Heart right ventricle (tissue), 16 donors: Measurements from ENCODE around the gene FOXC1. TPM values are rescaled to one million over a fixed set of nuclear protein-coding genes. Genes with fewer than 3 reads are reported as not detected.

Source experiments
- ATAC-seq, 8 donors: fragments of 200-7000 bp; cut with Tn5 transposase; one replicate each; pipeline ENCODE4 v1.9.1; 2020; ENCODE audit warnings: mild to moderate bottlenecking in 8 of 8, moderate library complexity in 8 of 8, moderate number of reproducible peaks in 1 of 8
- DNase-seq, 2 donors: peaks; one replicate each; pipeline ENCODE4 v3.0.0-alpha.2; 2020
- H3K27ac ChIP-seq, 10 donors: fragments of 200-600 bp; sonication (generic) in 2 of 10; one replicate each; pipeline versions ENCODE4 v1.5.0 to v1.8.0; 2020 to 2022; ENCODE audit warnings: mild to moderate bottlenecking in 3 of 10
- H3K27me3 ChIP-seq, 7 donors: fragments of 200-600 bp; one replicate each; pipeline ENCODE4 v1.8.0; 2021 to 2022; ENCODE audit warnings: mild to moderate bottlenecking in 2 of 7
- H3K36me3 ChIP-seq, 9 donors: fragments of 200-600 bp; sonication (generic) in 1 of 9; one replicate each; pipeline versions ENCODE4 v1.5.0 to v1.8.0; 2020 to 2022; ENCODE audit warnings: mild to moderate bottlenecking in 2 of 9
- H3K4me1 ChIP-seq, 9 donors: fragments of 200-600 bp; sonication (generic) in 1 of 9; one replicate each; pipeline versions ENCODE4 v1.5.0 to v1.8.0; 2020 to 2022; ENCODE audit warnings: mild to moderate bottlenecking in 4 of 9
- H3K4me3 ChIP-seq, 10 donors: fragments of 200-600 bp; sonication (generic) in 2 of 10; one replicate each; pipeline versions ENCODE4 v1.5.0 to v1.8.0; 2020 to 2022; ENCODE audit warnings: mild to moderate bottlenecking in 7 of 10, moderate library complexity in 2 of 10
- H3K9me3 ChIP-seq, 11 donors: fragments of 200-600 bp in 10 of 11; sonication (generic) in 2 of 11; one replicate each; pipeline versions ENCODE4 v1.5.0 to v1.8.0; 2013 to 2022; ENCODE audit warnings: mild to moderate bottlenecking in 2 of 11, control low read depth in 1 of 11, moderate library complexity in 1 of 11
- WGBS, 2 donors: extraction: QIAGEN DNeasy Blood & Tissue Kit; methylation state at CpG; one replicate each; pipeline ENCODE4 v1.1.7; 2013; ENCODE audit warnings: inconsistent platforms in 1 of 2; 5-methylcytosine and 5-hydroxymethylcytosine counted together
- intact Hi-C, 10 donors: fragments of 100-400 bp; cut with DNase I; formaldehyde crosslinking; loops; one replicate each; pipeline versions ENCODE4 v1.11.1 to v1.14.2; 2022
- polyA plus RNA-seq, 2 donors: library from polyadenylated mRNA; stranded (reverse); fragments of 200-250 nt; gene quantifications; one replicate each; pipeline ENCODE4 v1.2.3, GENCODE V29; 2013
- total RNA-seq, 10 donors: library from RNA; stranded (reverse); fragmentation: NEBNext Ultra II Directional in 3 of 10; extraction: Animal tissue kit (Norgen Biotek cat#: 25700) in 3 of 10; gene quantifications; one replicate each; pipeline versions ENCODE4 v1.2.1 to v1.2.4, GENCODE V29; 2021 to 2023
- TF ChIP-seq, protein P1 (sequence below), 9 donors: fragments of 200-600 bp; sonication (generic) in 2 of 9; IDR thresholded peaks; one replicate each; pipeline versions ENCODE4 v1.5.0 to v1.8.0; 2021 to 2022; ENCODE audit warnings: antibody characterized with exemption in 9 of 9, mild to moderate bottlenecking in 5 of 9, moderate library complexity in 1 of 9
- donor health status: Arrhythmogenic right ventricular cardiomyopathy.
- donor health status: ischemic (EF 13 %, LVEDD 7.1; RV severe dilation, severe dysfunction).
- donor health status: healthy with polysubstance abuse.
- donor health status: DM: no; HTN: yes; CAD: no.
- donor health status: DM: no; HTN: no; CAD: no.
- donor health status: ischemic (EF 25% LVEDD 6.9; RV normal size, moderate dysfunction).
- donor health status: ischemic (EF 25% LVEDD 5.7; RV mildly dilated, moderate dysfunction).
- donor health status: healthy.
- donor health status: DM: yes; HTN: yes; CAD: no.
- donor health status: Ischemic cardiomyopathy.
- donor health status: ischemic (EF 35%, LVEDD 5.7; RV mildly dilated, moderate dysfunction).
- donor health status: nonischemic (EF 11% LVEDD 7.7; RV severe dilation, severe dysfunction).
- donor health status: DM: yes; HTN: yes; CAD: no.
- donor health status: PGD.
- donor health status: ischemic (EF 29% LVEDD 5.4; RV normal size, mild dysfunction).
- donor health status: nonischemic (EF 23%, LVEDD 6.1; RV moderate dilation, normal function).

FOXC1 gene
- total and polyA plus RNA-seq, 12 donors = 2.8 to 7.4 (median 4.0) TPM

DNA sequence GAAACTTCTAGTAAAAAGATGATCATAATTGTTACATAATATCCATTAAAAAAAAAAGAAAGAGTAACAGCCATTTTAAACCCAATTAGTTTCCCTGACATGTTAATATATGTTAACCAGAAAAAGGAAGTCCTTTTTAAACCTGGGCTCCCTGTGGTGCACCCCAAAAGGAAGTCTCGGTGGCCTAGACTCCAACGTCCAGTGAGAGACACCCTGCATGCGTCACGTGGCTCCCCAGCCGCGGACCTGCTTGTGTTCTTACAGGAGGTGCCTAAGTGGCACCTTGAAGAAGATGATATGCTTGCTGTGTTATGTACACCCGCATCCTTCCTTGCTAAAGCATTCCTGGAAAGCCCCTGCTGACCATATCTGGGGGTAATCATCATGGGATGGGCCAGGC lies 50.1 kb downstream of the FOXC1 start:
- DNase-seq (no peak), ATAC-seq (no peak)
- intact Hi-C loops = no loop called here
- Histone ChIP-seq H3K4me1 (peaks cover 0 to 8% (median 0%) of the 10 kb centered on the region in 9 donors), H3K4me3 (no peak overlapping the region), H3K27ac (no peak overlapping the region), H3K36me3 (no peaks in the 10 kb centered on the region), H3K9me3 (no peaks in the 10 kb centered on the region), H3K27me3 (no peaks in the 10 kb centered on the region)
- WGBS, 2 donors = 88 to 93% methylated on average over 7 of the region's 7 CpGs
- TF ChIP-seq, protein P1, sequence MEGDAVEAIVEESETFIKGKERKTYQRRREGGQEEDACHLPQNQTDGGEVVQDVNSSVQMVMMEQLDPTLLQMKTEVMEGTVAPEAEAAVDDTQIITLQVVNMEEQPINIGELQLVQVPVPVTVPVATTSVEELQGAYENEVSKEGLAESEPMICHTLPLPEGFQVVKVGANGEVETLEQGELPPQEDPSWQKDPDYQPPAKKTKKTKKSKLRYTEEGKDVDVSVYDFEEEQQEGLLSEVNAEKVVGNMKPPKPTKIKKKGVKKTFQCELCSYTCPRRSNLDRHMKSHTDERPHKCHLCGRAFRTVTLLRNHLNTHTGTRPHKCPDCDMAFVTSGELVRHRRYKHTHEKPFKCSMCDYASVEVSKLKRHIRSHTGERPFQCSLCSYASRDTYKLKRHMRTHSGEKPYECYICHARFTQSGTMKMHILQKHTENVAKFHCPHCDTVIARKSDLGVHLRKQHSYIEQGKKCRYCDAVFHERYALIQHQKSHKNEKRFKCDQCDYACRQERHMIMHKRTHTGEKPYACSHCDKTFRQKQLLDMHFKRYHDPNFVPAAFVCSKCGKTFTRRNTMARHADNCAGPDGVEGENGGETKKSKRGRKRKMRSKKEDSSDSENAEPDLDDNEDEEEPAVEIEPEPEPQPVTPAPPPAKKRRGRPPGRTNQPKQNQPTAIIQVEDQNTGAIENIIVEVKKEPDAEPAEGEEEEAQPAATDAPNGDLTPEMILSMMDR (IDR thresholded peaks at IDR 0.05) = no peak

DNA sequence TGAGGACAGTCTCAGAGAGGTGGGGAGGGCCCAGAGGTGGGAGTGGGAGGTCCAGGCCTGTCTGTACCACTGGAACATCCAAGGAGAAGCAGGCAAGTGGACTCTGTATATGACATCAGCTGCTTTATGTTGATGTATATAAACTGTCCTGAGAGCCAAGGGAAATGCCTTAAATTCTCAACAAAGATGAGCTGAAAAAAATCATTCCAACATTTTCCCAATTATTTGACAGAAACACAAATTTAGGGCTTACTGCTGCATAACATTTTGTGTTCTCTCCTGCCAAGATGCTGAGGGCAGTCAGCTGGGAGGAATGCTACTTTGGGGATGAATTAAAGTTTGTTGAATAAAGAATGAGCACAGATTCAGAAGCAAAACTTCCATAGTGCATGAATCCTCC lies 52.8 kb downstream of the FOXC1 start:
- no peaks in the 10 kb centered on the region for H3K27me3 ChIP-seq
- ATAC-seq (no peak), DNase-seq (no peak)
- intact Hi-C loops = no loop called here
- H3K9me3 ChIP-seq = no peaks in the 10 kb centered on the region
- no peaks in the 10 kb centered on the region for H3K36me3 ChIP-seq
- no peak overlapping the region for H3K27ac ChIP-seq
- peaks cover 0 to 8% (median 0%) of the 10 kb centered on the region in 9 donors for H3K4me1 ChIP-seq
- TF ChIP-seq, protein P1 (IDR thresholded peaks at IDR 0.05) = no peak
- no peak overlapping the region for H3K4me3 ChIP-seq

Other genes with a start within 250 kb of the FOXC1 start
- gene FOXF2, start 220.3 kb upstream of the FOXC1 start, total RNA-seq = under 1 TPM in 7 of 10 donors, not detected in 3; 0.10 to 0.18 (median 0.14) TPM
- under 1 TPM; 0.15 to 0.16 TPM for gene FOXF2, start 220.3 kb upstream of the FOXC1 start, polyA plus RNA-seq